DLD1 (cell line): Measurements from ENCODE around the gene PSEN1.

ENCODE experiments used
- in situ Hi-C: cut with HindIII; loops from 2 replicates; pipeline ENCODE4 v1.10.0; 2017; ENCODE audit warnings: low sequenced_read_pairs

The PSEN1 gene

GRCh38 chr14:73251516-73252215 lies 115.4 kb downstream of the PSEN1 start:
- in situ Hi-C loops, result no loop called here

- in situ Hi-C loops, result no loop called here
Observed at GRCh38 chr14:73252491-73253322, 116.4 kb downstream of the PSEN1 start.

GRCh38 chr14:73253323-73253610 lies 117.0 kb downstream of the PSEN1 start:
- in situ Hi-C loops, result no loop called here

- in situ Hi-C loops, result no loop called here
Observed at GRCh38 chr14:73253721-73254120, 117.4 kb downstream of the PSEN1 start.

- in situ Hi-C loops, result no loop called here
Observed at GRCh38 chr14:73254247-73255004, 118.1 kb downstream of the PSEN1 start.

GRCh38 chr14:73255005-73255400 lies 118.7 kb downstream of the PSEN1 start:
- in situ Hi-C loops, result no loop called here

GRCh38 chr14:73255693-73256225 lies 119.5 kb downstream of the PSEN1 start:
- in situ Hi-C loops, result no loop called here

GRCh38 chr14:73258076-73258475 lies 121.8 kb downstream of the PSEN1 start:
- in situ Hi-C loops, result no loop called here

GRCh38 chr14:73258845-73259611 lies 122.7 kb downstream of the PSEN1 start:
- in situ Hi-C loops, result no loop called here

- in situ Hi-C loops, result no loop called here
Observed at GRCh38 chr14:73259837-73260236, 123.5 kb downstream of the PSEN1 start.

GRCh38 chr14:73260574-73260973 lies 124.3 kb downstream of the PSEN1 start:
- in situ Hi-C loops, result no loop called here

- in situ Hi-C loops, result no loop called here
Observed at GRCh38 chr14:73261075-73261474, 124.8 kb downstream of the PSEN1 start.

- in situ Hi-C loops, result no loop called here
Observed at GRCh38 chr14:73261520-73262426, 125.5 kb downstream of the PSEN1 start.

GRCh38 chr14:73262427-73263183 lies 126.3 kb downstream of the PSEN1 start:
- in situ Hi-C loops, result no loop called here

- in situ Hi-C loops, result no loop called here
Observed at GRCh38 chr14:73263606-73264005, 127.3 kb downstream of the PSEN1 start.

GRCh38 chr14:73264080-73264884 lies 128.0 kb downstream of the PSEN1 start:
- in situ Hi-C loops, result no loop called here

- in situ Hi-C loops, result no loop called here
Observed at GRCh38 chr14:73264885-73265720, 128.8 kb downstream of the PSEN1 start.
